ENCODE measurements around the gene ELF5.

The ELF5 gene

DNA sequence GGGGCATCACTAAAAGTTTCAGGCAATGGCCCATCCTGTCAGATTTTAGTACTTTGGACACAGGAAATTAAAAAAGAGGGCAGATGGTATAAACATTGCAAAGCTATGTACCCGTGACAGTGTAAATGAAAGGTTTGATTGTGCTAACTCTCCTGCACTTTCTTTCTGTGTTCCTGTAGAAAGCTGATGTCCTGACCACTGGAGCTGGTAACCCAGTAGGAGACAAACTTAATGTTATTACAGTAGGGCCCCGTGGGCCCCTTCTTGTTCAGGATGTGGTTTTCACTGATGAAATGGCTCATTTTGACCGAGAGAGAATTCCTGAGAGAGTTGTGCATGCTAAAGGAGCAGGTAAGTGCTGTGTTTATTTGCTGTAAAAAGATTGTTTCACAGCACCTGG lies 64.6 kb downstream of the ELF5 start:
- DNase-seq, result no peak

DNA sequence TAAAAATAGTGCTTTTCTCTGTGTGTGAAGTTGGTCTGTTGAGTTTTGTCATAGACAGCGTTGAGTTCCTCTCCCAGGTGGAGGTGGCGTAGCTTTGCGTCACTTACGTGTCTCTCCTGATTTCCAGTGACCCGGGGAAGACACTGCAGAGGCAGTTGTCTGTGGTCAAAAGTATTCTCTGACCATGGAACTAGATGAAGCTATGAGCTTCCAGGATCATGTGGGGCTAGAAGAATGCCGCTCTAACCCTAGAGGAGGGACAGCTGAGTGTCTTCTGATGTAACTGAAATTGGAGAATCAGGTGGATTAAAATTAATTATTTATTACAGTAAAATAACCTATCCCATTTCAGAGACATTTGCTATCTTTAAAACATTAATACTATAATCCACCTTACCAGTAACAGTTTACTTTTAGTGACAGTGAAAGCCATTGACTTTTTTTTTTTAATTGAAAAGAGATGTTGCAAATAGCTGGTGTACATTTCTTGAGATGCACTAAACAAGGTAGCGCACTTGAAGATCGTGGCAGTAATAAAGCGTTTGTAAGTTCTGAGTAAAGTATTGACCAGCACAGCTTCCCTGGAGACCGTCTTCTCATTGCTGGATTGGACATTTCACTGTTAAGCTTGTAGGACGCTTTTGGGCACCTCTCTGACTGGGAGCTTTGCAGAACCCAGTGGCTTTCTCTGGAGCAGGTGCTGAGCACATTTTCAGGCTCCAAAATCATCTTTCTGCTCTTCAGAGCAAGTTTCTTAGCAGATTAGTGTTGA lies 65.2 kb downstream of the ELF5 start:
- DNase-seq, result no peak

GRCh38 chr11:34447044-34447443 lies 66.5 kb downstream of the ELF5 start:
- no peak for DNase-seq

- no peak for DNase-seq
Measured at GRCh38 chr11:34446386-34446785, 67.2 kb downstream of the ELF5 start.

- DNase-seq, result no peak
Measured at GRCh38 chr11:34445956-34446355, 67.6 kb downstream of the ELF5 start.

DNA sequence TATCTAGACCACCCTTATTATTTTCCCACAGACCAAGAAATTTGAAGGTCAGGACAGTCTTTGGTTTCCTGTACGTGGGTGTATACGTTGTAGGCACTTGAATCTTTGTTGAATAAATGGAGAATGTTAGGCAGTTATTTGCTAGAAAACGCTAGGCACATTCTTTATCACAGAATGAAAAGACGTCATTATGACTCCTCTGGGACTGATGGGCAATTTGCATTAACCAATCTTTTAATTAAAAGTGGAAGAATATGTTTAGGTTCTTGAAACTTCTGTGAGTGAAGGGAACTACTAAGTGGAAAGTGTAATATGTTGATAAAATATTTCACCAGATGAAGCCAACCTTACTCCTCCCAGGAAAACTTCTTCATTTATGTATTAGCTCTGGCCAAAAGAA lies 69.2 kb downstream of the ELF5 start:
- DNase-seq, result no peak

GRCh38 chr11:34443136-34443535 lies 70.5 kb downstream of the ELF5 start:
- DNase-seq, result no peak

- no peak for DNase-seq
Measured at GRCh38 chr11:34441814-34442213, 71.8 kb downstream of the ELF5 start.

DNA sequence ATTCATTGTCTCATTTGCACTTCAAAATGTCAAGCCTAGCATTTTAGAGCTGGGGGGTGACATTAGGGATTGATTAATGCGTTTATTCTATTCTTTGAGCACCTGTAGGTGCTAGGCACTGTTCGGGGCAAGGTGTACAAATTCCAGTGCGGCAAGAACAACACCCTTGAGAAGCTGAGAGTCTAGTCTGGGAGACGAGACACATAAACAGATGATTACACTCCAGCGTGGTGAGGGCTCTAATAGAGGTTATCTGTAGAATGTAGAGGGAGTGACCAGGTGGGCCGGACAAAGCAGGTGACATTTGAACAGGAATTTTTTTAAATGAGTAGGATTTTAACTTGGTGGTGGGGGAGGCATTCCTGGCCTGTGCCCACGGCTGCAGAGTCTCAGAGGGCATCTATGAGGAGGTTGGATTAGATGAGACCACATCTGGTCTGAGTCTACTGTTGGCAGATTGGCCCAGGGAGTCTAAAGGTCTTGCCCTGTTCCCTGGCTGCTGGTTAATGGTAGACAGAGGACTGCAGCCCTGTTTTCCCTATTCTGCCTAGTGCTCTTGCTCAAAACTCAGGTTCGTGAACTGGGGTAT lies 73.9 kb downstream of the ELF5 start:
- no peak for DNase-seq

DNA sequence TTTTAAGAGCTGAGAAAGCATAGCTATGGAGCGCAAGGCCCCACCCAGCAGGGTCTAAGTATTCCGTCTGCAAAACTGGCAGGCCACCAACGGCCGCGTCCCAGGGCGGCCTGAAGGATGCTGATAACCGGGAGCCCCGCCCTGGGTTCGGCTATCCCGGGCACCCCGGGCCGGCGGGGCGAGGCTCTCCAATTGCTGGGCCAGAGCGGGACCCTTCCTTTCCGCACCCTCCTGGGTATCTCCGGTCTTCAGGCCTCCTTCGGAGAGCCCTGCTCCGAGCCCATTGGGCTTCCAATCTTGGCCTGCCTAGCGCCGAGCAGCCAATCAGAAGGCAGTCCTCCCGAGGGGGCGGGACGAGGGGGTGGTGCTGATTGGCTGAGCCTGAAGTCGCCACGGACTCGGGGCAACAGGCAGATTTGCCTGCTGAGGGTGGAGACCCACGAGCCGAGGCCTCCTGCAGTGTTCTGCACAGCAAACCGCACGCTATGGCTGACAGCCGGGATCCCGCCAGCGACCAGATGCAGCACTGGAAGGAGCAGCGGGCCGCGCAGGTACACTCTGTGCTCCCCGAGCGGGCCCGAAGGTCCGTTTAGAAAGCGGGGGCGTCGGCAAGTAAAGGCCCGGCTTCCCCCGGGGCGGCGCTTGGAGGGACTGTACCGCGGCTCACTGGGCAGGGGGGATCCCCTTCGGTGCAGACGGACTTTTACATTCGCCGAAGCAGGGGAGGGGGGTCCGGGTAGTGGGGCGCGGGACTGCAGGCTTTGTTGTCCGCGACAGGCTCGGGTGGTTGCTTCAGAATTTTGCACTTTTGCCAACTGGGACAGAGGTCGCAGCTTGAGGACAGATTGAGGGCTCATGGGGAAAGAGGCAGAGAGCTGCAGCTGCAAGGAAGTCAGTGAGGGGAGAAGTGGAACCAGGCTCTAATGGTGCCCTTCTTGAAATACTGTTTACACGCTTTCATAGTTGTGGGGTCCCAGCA lies 74.8 kb downstream of the ELF5 start, which contains the start of gene CAT:
TSS of gene CAT (plus strand) at position 406 of the 979 bp plus-strand sequence. CDS start at position 486, 80 bp downstream.
- peak; percentile 98 for DNase-seq

DNA sequence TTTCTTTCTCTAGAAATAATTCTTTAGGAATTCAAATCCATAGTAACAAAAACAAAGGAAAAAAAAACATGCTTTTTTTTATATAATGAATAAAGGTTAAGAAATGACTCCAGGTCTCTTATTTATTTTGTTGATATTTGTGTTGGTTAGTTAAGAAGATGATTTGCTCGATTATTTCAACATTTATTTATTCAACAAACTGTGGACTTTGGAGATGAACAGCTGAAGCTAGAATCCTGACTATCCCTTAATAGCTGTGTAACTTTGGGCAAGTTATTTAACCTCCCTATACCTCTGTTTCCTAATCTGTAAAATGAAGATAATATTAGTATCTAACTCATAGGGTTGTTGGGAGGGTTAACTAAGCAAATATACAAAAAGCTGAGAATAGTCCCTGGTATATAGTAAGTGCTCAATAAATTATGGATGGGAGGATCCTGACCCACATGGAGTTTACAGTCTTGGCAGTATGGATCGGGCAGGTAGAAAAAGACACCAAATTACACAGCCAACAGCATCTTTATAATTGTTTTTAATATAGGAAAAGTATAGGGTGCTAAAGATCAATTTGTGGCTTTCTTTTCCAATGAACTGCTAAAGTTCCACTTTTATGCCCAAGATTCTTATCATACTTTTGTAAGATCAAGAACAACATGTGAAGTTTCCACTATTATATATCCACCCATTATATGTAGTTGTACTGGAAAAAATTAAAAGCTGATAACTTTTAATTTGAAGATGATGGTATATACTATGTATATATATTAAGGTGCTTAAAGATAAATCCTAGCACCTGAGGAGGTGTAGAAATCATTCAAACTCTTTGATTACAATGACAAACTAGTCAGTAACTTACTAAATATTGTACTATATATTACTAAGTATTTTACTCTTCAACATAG lies 76.1 kb downstream of the ELF5 start:
- no peak for DNase-seq

GRCh38 chr11:34433899-34434298 lies 79.7 kb downstream of the ELF5 start:
- DNase-seq, result no peak

DNA sequence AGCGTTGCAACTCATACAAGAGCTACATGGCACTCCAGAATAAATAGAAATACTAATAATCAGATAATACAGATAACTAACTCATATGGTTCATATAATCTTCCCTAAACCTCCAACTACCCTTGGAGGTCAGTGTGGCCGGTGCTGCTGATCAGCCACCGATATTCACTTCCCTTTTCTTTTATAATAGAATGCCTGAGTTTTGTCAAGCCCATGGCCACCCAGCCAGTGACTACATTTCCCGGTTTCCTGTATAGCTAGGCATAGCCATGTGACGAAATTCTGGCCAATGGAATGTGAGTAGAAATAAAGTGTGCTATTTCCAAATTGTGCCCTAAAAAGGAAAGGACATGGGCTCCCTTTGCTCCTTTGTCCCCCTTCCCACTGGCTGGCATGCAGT lies 80.8 kb downstream of the ELF5 start:
- DNase-seq, result no peak

GRCh38 chr11:34431979-34432378 lies 81.6 kb downstream of the ELF5 start:
- DNase-seq, result no peak

All from fibroblast of skin of abdomen (primary cell).